GM19452 (cell line): ENCODE data around the gene SPEF2.

Experiments used
- ATAC-seq: cut with Tn5 transposase; IDR thresholded peaks from one replicate; pipeline ENCODE4 v1.9.1; 2021; ENCODE audit not compliant: unreplicated experiment

The SPEF2 gene

DNA sequence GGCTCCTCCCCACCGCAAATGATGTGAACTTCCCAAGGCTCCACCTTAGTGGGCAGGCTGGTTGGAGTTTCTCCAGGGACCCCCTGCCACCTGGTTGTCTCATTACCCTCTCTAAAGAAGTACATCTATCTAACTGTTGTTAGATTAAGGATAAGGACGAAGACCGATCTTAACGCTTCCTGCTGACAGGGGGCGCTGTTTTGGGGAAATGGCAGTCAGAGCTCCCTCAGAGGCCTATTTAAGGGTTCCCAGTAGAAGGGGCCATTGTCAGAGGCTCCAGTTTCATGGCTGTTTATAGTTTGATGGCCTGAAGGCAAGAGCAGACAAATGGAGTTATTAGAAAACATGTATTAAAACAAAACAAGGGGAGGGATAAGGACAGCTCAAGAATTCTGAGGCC, 100.1 kb downstream of the SPEF2 start:
- no peak for ATAC-seq

DNA sequence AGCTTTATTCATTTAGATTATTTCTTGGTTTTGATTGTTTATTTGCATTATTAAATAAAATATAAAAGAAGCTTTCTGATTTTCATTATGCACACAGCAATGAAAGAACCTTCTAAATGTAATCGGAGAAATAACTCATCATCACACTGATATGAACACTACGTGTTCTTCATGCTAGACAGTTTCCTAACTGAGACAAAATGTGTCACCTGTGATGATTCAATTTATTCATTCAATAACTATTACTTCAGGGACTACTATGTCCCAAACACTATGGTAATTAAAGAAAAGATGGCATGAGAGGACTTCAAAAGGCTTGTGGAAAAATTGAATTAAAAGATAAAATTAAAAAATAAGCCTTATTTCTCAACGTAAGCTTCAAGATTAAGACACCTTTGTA, 118.1 kb downstream of the SPEF2 start:
- ATAC-seq = no peak

DNA sequence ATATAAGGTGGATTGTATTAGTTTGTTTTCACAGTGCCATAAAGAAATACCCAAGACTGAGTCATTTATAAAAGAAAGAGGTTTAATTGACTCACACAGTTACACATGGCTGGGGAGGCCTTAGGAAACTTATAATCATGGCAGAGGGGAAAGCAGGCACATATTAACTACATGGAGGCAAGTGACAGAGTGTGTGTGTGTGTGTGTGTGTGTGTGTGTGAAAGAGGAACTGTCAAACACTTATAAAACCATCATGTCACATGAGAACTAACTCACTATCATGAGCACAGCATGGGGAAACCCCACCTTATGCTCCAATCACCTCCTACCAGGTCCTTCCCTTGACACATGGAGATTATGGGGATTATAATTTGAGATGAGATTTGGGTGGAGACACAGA, 118.6 kb downstream of the SPEF2 start:
- no peak for ATAC-seq

GRCh38 chr5:35741126-35741716, 123.6 kb downstream of the SPEF2 start:
- no peak for ATAC-seq

DNA sequence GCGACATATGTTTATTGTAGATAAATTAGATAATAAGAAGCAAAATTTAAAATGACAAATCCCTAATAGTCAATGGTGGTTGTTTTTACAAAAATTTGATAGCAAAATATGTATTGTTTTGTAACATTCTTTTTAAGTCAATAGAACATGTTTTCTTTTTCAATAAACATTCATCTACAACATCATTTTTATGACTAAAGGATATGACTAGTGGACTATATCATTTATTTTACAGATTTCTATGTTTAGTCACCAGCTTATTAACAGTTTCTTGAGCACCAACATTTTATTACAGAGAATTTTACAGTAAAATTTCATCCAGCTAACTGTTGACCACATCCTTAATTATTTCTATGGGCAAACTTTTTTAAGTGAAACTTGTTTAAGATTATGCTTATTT, 124.3 kb downstream of the SPEF2 start:
- no peak for ATAC-seq

GRCh38 chr5:35743644-35744043, 126.0 kb downstream of the SPEF2 start:
- ATAC-seq = no peak

- no peak for ATAC-seq
These were observed 127.5 kb downstream of the SPEF2 start for GRCh38 chr5:35745193-35745592.

- ATAC-seq = no peak
These were observed 128.0 kb downstream of the SPEF2 start for GRCh38 chr5:35745660-35746059.

DNA sequence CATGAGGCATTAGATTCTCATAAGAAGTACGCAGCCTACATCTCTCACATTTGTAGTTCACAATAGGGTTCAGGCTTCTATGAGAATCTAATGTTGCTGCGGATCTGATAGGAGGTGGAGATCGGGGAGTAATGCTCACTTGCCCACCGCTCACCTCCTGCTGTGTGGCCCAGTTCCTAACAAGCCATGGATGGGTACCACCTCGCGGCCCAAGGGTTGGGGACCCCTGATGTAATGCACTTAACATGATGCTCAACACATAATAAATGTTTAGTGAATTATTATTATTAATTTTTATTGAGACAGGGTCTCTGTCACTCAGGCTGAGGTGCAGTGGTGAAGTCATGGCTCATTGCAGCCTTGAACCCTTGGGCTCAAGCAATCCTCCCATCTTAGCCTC, 134.3 kb downstream of the SPEF2 start:
- ATAC-seq = no peak

DNA sequence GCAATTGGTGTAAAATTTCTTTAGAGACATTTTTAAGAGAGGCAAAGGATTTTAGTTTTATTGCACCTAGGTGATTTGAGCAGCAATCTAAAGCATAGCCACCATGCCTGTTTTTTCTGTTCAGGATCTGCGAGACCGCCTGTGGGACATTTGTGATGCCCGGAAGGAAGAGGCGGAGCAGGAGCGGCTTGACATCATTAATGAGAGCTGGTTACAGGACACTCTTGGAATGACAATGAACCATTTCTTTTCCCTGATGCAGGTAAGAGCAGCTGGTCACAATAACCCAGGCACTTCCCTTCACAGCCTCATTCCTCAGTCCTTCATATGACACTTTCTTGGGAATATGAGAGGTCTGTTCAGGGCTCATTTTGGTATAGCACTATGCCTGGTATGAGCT, 135.8 kb downstream of the SPEF2 start:
- ATAC-seq = no peak

- no peak for ATAC-seq
These were observed 136.8 kb downstream of the SPEF2 start for GRCh38 chr5:35754481-35754880.

GRCh38 chr5:35755966-35756365, 138.3 kb downstream of the SPEF2 start:
- no peak for ATAC-seq

DNA sequence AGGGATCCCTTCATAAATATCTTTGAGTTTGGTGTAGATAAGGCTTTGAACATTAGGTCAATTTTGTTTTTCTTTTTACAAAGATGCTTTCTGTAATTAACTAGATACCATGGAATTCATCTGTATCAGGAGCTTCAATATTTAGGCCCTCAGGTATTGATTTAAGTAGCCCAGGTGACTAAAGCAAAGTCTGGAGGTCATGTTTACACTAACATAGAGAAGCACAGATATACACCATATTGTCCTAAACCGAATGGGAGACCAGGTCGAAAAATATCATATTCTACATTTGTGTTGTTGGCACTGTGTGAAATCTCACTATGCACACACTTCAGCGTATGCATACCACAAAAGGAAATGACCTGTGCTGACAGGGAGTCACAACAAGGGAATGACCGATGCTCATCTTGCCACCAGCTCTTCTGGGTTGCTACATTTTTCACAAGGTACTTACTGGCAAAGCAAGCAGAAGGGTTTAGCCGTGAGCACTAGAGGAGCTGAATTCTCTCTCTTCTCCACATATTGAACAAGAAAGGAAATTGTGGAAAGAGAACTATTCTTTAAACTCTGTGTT, 140.6 kb downstream of the SPEF2 start:
- no peak for ATAC-seq

DNA sequence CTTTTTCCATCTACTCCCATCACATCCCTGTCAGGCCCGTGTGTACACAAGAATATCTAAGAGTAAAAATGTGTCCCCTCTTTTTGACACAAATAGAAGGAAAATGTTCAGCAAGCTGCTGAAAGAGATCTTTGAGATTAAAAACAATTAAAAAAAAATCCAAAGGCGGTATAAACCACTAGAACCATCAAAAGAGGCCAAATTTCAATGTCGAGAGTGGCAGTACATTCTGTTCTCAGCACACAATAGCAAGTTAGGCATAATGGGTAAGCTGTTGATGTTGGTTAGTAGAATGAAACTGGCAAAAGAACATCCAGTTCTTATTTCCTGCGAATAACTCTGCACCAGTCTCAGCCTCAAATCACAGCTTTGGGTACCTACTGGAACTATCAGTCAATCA, 143.9 kb downstream of the SPEF2 start:
- ATAC-seq = no peak

DNA sequence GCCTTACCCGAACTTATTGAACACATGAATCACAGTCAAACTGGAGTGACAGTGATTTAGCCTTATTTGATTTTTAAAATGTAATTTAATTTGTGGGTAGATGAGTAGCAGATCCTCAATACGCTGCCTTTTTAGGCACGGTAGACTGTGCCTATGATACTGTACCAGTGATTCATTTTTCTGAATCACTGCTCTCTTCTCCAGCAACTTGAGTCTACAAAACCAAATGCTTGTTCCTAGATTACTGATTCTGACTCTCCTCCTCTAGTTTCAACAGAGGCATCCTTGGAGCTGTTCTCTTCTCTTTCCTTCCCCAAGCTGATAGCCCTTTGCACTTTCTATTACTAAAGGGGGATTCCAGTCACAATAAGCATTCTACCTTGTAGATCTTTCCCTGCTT, 144.7 kb downstream of the SPEF2 start:
- no peak for ATAC-seq

GRCh38 chr5:35765921-35766320, 148.3 kb downstream of the SPEF2 start:
- ATAC-seq = no peak

DNA sequence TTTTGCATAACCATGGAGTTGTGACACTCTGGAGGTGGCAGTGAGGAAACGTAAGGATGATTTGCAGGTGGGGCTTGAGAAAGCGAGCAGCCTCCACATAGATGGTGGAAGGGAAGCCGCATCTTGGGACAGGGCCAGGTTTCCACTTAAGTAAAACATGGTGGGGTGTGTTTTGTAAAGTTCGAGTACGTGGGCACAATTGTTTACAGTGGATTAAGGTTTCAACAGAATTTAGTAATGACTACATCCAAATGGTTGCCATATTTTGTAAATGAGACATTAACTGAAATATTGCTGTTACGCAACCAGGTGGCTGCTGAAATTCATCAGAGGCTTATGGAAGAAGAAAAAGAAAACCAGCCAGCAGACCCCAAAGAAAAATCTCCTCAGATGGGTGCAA, 153.6 kb downstream of the SPEF2 start:
- ATAC-seq = no peak

DNA sequence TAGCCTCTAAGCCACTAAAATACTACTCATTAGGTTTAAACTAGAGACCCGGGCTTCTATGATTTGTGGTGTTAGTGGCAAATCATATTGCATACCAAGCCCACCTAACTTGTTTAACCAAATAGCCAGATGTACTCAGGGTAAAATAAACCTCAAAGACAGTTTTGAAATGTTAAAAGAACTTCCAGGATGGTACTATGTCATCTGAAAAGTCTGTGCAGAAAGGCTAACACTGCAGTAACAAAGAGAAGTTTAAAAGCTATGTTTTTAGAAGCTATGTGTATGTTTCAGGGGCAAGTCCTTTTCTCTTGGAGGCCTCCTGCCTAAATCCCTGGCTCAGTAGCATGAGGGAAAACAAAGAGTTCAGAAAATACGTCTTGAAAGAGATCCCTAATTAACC, 154.2 kb downstream of the SPEF2 start:
- ATAC-seq = no peak

- no peak for ATAC-seq
These were observed 156.3 kb downstream of the SPEF2 start for GRCh38 chr5:35773967-35774366.

DNA sequence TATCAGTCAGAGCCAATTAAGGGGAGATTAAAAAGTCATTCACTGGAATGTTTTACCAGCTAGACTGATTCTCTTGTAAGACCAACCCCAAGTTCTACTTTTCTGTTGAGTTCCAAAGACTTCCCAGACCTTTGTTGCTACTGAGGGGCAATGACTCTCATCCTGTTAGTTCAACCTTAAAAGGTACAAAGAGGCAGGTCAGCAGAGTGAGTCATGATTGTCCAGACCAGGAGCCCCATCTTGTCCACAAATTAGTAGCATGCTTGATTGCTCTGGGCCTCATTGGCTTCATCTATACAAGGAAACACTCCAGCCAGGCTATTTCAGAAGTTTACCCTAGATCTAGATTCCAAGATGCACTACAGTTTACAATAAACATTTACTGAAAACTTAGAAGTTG, 159.1 kb downstream of the SPEF2 start:
- ATAC-seq = no peak

- ATAC-seq = no peak
These were observed 159.9 kb downstream of the SPEF2 start for GRCh38 chr5:35777358-35778087.

DNA sequence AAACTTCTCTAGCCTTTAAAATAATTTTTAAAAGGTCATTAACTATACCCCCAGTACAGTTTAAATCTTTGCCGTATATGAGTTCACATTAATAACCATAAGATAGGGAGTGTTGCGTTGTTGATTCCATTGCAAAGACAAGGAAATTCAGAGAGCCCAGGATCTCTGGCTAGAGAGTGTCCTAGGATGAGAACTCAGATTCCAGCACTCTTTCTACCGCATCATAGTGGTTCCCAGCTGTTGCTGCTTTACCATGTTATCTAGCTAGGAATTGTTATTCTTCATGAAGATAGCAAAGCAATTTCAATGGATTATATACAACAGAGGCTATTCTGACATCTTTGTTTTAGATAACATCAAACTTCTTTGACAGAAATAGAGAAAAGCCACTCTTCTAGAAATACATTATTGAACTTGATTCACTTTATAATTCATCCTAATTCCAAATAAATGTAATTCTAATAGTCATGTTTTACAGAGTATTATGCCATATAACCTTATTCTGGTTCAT, 160.7 kb downstream of the SPEF2 start:
- ATAC-seq = no peak
